Ramos (cell line): ENCODE data around the gene HADHB.

Experiments used
- in situ Hi-C: fragments of 300-500 bp; cut with MboI; formaldehyde crosslinking; loops from one replicate; pipeline ENCODE4 v1.14.3; 2022; ENCODE audit warnings: low sequenced_read_pairs; ENCODE audit not compliant: unreplicated experiment

HADHB gene

GRCh38 chr2:26244309-26245230, at the start of gene HADHB, which contains the start of gene HADHA:
Gene HADHB (plus strand): TSS chr2:26244939. CDS start chr2:26254255, 9,316 bp downstream.
Gene HADHA (minus strand): TSS chr2:26244632. CDS start chr2:26244596, 36 bp downstream.
- in situ Hi-C loops, result no loop called here

- in situ Hi-C loops, result no loop called here
These were observed 49.4 kb upstream of the HADHB start for GRCh38 chr2:26195040-26195984.

- in situ Hi-C loops, result no loop called here
These were observed 47.9 kb upstream of the HADHB start for GRCh38 chr2:26196683-26197418.

- in situ Hi-C loops, result no loop called here
These were observed 47.2 kb upstream of the HADHB start for GRCh38 chr2:26197516-26197915.

GRCh38 chr2:26202981-26203490, 41.7 kb upstream of the HADHB start:
- in situ Hi-C loops, result no loop called here

- in situ Hi-C loops, result no loop called here
These were observed 40.8 kb upstream of the HADHB start for GRCh38 chr2:26203906-26204305.

GRCh38 chr2:26212011-26212410, 32.7 kb upstream of the HADHB start:
- in situ Hi-C loops, result no loop called here

GRCh38 chr2:26214759-26215158, 30.0 kb upstream of the HADHB start:
- in situ Hi-C loops, result no loop called here

GRCh38 chr2:26215833-26216232, 28.9 kb upstream of the HADHB start:
- in situ Hi-C loops, result no loop called here

GRCh38 chr2:26216587-26216986, 28.2 kb upstream of the HADHB start:
- in situ Hi-C loops, result no loop called here

GRCh38 chr2:26217720-26218119, 27.0 kb upstream of the HADHB start:
- in situ Hi-C loops, result no loop called here

- in situ Hi-C loops, result no loop called here
These were observed 21.7 kb upstream of the HADHB start for GRCh38 chr2:26223018-26223417.

- in situ Hi-C loops, result no loop called here
These were observed 20.6 kb upstream of the HADHB start for GRCh38 chr2:26224095-26224494.

- in situ Hi-C loops, result no loop called here
These were observed 15.1 kb upstream of the HADHB start for GRCh38 chr2:26229595-26229994.

- in situ Hi-C loops, result no loop called here
These were observed 13.9 kb upstream of the HADHB start for GRCh38 chr2:26230806-26231205.

- in situ Hi-C loops, result no loop called here
These were observed 9.7 kb upstream of the HADHB start for GRCh38 chr2:26235089-26235488.

- in situ Hi-C loops, result no loop called here
These were observed 6.9 kb upstream of the HADHB start for GRCh38 chr2:26237868-26238267.

- in situ Hi-C loops, result no loop called here
These were observed 6.3 kb upstream of the HADHB start for GRCh38 chr2:26238311-26238958.

- in situ Hi-C loops, result no loop called here
These were observed 2.8 kb upstream of the HADHB start for GRCh38 chr2:26241928-26242436.
